NCI-H1694 treated with DMSO at 0.1 percent for 48 hours (cell line): ENCODE data around the gene RTL10.

ENCODE experiments used
- DNase-seq: peaks from one replicate; lab custom pipeline; 2025; lab: John Stamatoyannopoulos, UW

The RTL10 gene

DNA sequence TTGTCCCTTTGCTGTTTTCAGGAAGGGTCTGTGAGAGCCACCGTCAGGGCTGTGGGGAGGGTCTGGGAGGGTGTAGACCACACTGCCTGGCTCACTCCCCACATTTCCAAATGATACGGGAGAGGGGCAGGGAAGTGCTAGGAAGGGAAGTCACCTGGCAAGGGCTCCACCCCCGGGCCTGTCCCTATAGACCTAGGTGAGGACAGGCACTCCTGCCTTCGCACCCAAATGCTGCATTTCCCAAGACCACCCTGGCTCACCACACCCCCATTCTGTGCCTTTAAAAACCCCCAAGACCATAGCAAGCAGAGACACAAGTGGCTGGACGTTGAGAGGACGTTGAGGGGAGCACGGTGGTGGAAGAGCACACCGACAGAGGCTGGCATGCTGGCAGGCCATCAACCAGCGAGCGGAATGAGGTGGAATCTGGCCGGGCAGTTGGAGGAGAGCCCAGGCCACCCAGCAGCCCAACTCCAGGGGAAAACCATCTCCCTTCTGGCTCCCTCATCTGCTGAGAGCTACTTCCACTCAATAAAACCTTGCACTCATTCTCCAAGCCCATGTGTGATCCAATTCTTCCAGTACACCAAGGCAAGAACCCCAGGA is 45.7 kb downstream of the RTL10 start:
- no peak for DNase-seq

DNA sequence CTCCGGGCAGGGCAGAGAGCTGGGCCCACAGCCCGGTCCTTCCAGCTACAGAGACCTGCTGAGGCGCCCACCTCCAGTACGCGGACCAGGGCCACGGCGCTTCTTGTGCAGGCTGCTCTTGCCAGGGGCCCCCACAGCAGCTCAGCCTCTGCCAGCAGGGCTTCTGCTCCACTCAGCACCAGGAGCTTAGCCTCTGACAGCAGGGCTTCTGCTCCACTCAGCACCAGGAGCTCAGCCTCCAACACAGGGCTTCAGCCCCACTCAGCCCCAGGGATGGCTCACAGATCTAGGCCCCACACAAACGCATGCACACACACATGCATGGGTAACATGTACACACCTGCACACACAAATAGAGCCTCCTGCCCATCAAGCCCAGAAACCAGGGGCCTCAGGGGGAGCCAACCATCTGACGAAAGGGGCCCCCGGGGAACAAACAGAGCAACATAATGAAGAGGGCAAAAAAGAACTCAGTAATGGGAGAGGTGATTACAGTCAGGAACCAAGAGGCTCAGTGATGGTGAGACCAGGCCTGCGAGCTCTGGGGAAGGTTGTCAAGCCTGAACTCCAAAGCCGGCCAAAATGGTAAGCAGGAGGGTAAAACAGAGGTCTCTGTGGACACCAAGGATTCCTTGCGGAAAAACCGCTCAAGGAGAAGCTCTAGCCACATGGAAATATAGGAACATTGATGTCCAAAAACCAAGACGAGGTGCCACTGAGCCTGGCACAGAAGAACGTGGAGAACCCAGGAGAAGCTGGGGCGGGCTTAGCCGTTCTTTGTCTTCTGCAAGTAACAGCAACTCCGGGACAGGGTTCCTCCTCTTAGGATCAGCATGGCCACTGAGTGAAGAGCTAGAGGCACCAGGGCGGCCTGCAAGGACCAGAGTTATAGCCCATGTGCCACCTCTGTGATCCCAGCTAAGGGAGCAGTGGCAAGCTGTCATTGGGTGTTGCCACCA is 46.5 kb downstream of the RTL10 start:
- DNase-seq = no peak

DNA sequence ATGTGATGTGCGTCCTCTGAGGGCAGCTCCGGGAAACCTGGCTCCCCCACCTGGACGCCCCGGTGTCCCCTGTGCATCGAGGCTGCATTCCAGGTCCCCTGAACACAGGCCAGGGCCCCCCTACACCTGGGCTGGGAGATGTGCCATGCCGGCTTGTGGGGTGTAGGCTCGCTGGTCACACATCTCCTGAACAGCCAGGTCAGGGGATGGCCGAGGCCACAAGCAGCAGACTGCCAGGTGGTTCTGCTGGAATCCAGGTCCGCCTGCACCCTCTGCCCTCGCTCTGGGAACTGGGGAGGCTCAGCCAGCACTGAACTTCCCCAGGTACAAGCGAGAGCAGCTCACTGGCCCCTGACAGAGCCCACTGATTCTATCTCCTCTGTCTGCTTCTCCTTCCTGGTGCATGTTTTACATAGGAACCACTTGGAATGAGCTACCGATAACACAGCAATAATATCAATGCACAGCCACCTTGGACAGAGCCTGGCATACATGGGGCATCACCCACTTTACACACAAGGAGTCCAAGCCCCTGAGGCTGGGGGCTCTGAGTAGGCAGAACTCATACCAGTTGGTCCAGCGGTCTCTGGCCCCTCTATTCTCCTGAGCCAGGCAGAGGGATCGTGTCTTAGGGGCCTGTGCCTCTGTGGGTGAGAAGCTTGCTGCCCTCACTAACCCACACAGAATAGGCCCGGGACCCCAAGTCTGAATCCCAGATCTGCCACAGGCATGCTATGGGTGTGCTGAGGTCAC is 47.3 kb downstream of the RTL10 start:
- DNase-seq = no peak

DNA sequence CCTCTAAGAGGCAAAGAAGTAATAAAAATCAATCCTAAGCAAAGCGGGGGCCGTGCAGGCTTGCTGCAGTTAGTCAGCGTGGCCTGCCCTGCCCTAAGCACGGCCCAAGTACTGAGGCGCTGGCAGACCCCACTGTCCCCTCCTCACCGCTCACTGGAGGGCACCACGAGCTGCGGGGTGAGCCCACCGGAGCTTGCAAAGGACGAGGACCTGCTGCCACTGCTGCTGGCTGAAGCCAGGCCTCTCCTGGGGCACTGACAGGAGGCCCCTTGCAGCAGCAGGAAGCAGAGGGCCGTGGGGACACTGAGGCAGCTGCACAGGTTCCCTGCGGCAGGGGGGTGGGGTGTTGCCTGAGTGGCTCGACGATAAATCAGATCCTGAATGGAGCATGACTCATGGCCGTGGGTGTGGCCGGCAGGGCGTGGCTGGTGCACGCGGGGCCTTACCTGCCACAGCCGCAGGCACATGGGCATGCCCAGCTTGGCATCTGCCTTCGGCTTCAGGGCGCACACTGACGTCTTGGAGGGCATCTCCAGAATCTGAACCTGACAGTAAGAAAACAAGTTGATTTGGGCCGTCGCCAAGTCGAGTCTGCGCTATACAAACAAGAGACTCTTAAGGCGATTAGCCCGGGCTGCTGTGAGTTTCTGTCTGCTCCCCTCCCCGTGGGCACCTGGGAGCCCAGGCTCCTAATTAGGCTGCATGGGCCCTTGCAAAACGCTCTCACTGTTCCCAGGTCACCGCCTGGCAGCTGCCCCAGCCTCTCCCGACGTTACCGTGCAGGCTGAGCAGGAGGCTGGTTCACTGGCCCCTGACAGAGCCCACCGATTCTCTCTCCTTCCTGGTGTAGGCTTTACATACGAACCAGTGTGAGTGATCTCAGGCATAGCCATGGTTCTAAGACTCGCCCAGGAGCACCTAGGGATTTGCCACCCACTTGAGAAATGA is 48.2 kb downstream of the RTL10 start:
- no peak for DNase-seq

DNA sequence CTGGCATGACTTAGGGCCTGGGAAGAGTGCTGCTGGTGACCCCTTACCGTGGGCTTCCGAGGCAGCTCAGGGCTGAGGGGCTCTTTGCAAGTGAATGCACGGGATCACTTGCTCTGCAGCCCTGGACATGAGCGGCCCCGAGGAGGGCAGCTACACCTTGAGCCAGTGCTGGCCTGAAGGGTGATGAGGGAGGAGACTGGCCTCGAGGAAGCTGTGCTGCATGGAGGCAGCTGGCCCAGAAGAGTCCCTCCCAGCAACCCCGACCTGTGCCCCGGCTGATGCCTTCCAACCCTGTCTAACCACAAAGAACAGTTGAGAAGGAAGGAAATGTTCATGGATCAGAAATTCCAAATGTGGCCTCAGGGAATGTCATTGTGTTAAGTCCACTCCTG is 48.9 kb downstream of the RTL10 start:
- DNase-seq = no peak
